Bronchial epithelial cell (primary cell): ENCODE measurements around the gene TNRC6C. TPM values are rescaled to one million over a fixed set of nuclear protein-coding genes. Genes with fewer than 3 reads are reported as not detected.
A peak's percentile ranks its signal among the peaks of the same experiment; 100 is the strongest.

Experiments
- DNase-seq: peaks from one replicate; pipeline ENCODE4 v3.0.0-alpha.2; 2010; ENCODE audit warnings: low read depth
- FAIRE-seq: peaks from 2 replicates; lab custom pipeline; 2011; peaks lifted over from hg19 to GRCh38; lab: Jason Lieb, UNC
- H3K27me3 ChIP-seq: 2 replicates; pipeline ENCODE4 v1.5.1; 2011; ENCODE audit warnings: low read length; ENCODE audit not compliant: control insufficient read depth, insufficient read depth
- H3K36me3 ChIP-seq: 2 replicates; pipeline ENCODE4 v1.5.1; 2011; ENCODE audit warnings: low read length; ENCODE audit not compliant: control insufficient read depth, insufficient read depth
- H3K4me3 ChIP-seq: 2 replicates; pipeline ENCODE4 v1.5.1; 2011; ENCODE audit warnings: mild to moderate bottlenecking, low read depth, low read length, control low read depth
- CTCF ChIP-seq: IDR thresholded peaks from 2 replicates; pipeline ENCODE4 v1.5.1; 2011; ENCODE audit warnings: mild to moderate bottlenecking, moderate library complexity, low read length, control low read depth, inconsistent platforms; ENCODE audit not compliant: insufficient read depth, severe bottlenecking
- total RNA-seq: library from RNA; depleted of rRNA; stranded (reverse); fragments of >200 nt; gene quantifications from 2 replicates; pipeline ENCODE4 v1.2.1, GENCODE V29; 2014

The TNRC6C gene
- total RNA-seq, 1 donor from 2014 or later, result 0.79 TPM

DNA sequence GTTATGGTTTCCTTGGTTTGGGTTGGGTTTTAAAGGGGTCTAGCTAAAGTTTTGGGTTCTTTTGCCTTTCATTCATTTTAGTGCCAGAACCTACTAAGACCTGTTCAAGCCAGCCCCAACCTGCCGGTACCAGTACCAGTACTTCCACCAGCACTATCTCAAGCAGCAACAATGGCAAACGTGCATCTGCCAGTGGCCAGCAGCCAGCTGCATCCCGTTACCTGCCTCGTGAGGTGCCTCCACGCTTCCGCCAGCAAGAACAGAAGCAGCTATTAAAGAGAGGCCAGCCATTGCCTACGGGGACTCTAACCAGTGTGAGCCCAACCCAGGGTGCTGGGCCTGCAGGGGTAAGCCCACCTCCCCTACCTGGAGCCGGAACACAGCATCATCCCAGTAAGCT is 72.9 kb downstream of the TNRC6C start:
- Histone ChIP-seq H3K36me3 (no peaks in the 10 kb centered on the region), H3K4me3 (no peak overlapping the region), H3K27me3 (no peaks in the 10 kb centered on the region)
- FAIRE-seq (no peak), DNase-seq (no peak)
- TF ChIP-seq CTCF, result no peak

DNA sequence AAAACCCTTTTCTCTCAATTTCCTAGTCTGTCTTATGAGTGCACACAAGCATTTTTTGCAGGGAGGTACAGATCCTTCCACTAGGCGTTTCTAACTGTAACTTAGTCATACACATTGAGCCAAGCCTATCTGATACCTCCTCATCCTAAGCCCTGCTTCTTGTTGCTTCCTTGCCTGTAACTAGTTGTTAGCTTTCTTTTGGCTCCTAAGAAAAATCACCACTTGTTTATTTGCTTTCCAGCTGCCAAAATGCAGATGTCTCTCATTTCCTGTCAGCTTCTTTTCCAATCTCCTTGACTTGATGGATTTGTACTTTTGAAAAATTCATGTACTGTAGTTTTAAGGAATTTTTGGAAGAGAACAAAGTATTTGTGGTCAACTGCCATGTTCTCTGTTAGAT is 73.7 kb downstream of the TNRC6C start:
- peak; percentile 11 for DNase-seq
- no peak overlapping the region for H3K4me3 ChIP-seq
- no peaks in the 10 kb centered on the region for H3K27me3 ChIP-seq
- no peaks in the 10 kb centered on the region for H3K36me3 ChIP-seq
- no peak for TF ChIP-seq CTCF
- no peak for FAIRE-seq

- Histone ChIP-seq H3K4me3 (no peak overlapping the region), H3K27me3 (no peaks in the 10 kb centered on the region), H3K36me3 (no peaks in the 10 kb centered on the region)
- DNase-seq (peak; percentile 78), FAIRE-seq (no peak)
- TF ChIP-seq CTCF, result no peak
Measured at GRCh38 chr17:78034429-78035091, 76.1 kb downstream of the TNRC6C start.

DNA sequence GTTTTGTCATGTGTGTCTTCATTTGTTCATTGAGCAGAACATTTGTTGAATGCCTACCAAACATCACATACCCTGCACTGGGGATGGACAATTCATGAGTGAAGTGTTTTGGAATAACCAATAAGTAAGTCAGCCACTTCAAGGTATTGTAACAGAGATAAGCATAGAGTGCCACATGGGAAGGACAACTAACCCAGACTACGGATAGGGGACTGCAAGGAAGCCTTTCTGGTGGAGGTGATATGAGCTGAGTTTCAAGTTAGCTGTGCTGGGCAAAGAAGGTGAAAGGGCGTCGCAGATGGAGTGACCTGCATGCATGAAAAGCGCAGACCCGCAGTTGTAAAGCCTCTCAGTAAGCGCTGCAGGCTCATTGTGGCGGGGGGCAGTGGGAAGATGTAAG is 78.8 kb downstream of the TNRC6C start:
- Histone ChIP-seq H3K27me3 (no peaks in the 10 kb centered on the region), H3K36me3 (no peaks in the 10 kb centered on the region), H3K4me3 (no peak overlapping the region)
- FAIRE-seq, result no peak
- DNase-seq, result no peak
- TF ChIP-seq CTCF, result no peak

GRCh38 chr17:78038748-78039288 is 80.3 kb downstream of the TNRC6C start:
- no peak for TF ChIP-seq CTCF
- H3K4me3 ChIP-seq, result no peak overlapping the region
- FAIRE-seq, result no peak
- peak; percentile 83 for DNase-seq
- no peaks in the 10 kb centered on the region for H3K36me3 ChIP-seq
- no peaks in the 10 kb centered on the region for H3K27me3 ChIP-seq

DNA sequence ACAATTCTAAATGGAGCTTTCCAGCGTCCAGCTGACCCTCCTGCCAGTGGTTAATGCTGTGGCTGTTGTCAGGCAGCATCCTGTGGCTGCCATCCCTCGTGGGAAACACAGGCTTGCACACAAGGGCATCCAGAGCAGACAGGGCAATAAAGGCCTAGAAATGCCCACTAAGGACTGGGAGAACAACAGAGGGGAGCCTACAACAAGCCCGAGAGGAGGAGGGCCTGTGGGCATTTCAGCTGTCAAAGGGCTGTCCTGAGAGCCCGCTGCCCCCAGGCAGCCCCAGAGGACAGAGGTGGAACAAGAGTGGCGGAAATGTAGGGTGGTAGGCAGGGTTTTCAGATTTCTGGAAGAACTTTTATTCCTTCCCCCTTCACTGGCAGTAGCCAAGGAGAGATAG is 81.1 kb downstream of the TNRC6C start:
- no peaks in the 10 kb centered on the region for H3K27me3 ChIP-seq
- FAIRE-seq, result no peak

More for the DNA sequence above, 81.1 kb downstream of the TNRC6C start:
- no peak for DNase-seq
- TF ChIP-seq CTCF, result no peak
- H3K36me3 ChIP-seq, result no peaks in the 10 kb centered on the region
- H3K4me3 ChIP-seq, result no peak overlapping the region
